ENCODE data around the gene ETDB.

DNA sequence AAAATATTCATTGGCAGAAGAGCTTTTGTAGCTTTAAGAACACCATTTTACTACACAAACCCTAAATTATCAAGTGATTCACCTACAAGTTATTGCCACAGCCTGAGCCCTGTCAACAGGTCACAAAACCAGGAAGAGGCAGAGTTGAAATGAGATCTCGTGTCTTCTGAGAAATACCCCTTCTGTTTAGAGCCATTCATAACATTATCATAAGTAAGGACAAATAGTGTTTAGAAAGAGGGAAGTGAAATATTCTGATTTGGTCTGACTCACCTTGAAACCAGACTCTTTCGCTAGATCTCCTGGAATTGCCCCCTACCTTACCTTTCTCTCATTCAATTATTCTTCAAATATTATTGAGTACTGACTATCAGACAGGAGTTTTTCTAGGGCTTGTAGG lies 5.9 kb downstream of the ETDB start:
- TF ChIP-seq POLR2A (IDR thresholded peaks at IDR 0.05; ENCODE audit: low read length) (no peak), GATA1 (IDR thresholded peaks at IDR 0.05; ENCODE audit: low read depth, low read length) (no peak)

All from erythroblast (primary cell).